SU-DHL-6 (cell line): Measurements from ENCODE around the gene RAB3C.

Experiments
- H2AFZ ChIP-seq: fragments of 200-600 bp; sonication (generic); 2 replicates; pipeline ENCODE4 v1.6.1; 2014; ENCODE audit warnings: low read depth, mild to moderate bottlenecking, moderate library complexity, mixed read lengths, antibody characterized with exemption, low read length; ENCODE audit not compliant: severe bottlenecking
- H3F3A ChIP-seq: fragments of 200-600 bp; shearing (Covaris generic); 2 replicates; pipeline ENCODE4 v1.6.0; 2016; ENCODE audit warnings: antibody characterized with exemption, mild to moderate bottlenecking; ENCODE audit not compliant: insufficient read depth
- H3K27ac ChIP-seq: fragments of 200-600 bp; sonication (generic); 2 replicates; pipeline ENCODE4 v1.5.1; 2016; ENCODE audit warnings: low read depth, mild to moderate bottlenecking, low read length, moderate library complexity, mixed read lengths
- H3K27me3 ChIP-seq: fragments of 200-600 bp; sonication (generic), shearing (Covaris generic); 2 replicates; pipeline ENCODE4 v1.6.0; 2014; ENCODE audit warnings: mild to moderate bottlenecking, low read length
- H3K36me3 ChIP-seq: fragments of 200-600 bp; sonication (generic); 2 replicates; pipeline ENCODE4 v1.6.1; 2014; ENCODE audit warnings: mild to moderate bottlenecking, low read length, mixed read lengths
- H3K4me2 ChIP-seq: fragments of 300-600, 200-600 bp; shearing (Covaris generic), sonication (generic); 2 replicates; pipeline ENCODE4 v1.6.0; 2014; ENCODE audit warnings: low read length, low read depth, mild to moderate bottlenecking; ENCODE audit not compliant: poor library complexity, severe bottlenecking
- H3K4me3 ChIP-seq: fragments of 200-600 bp; sonication (generic); 2 replicates; pipeline ENCODE4 v1.5.1; 2014; ENCODE audit warnings: antibody characterized with exemption, low read length, mild to moderate bottlenecking, mixed read lengths; ENCODE audit not compliant: insufficient read depth, poor library complexity, severe bottlenecking
- H3K79me2 ChIP-seq: fragments of 200-600 bp; sonication (generic); 2 replicates; pipeline ENCODE4 v1.6.1; 2014; ENCODE audit warnings: mild to moderate bottlenecking, low read length, moderate library complexity; ENCODE audit not compliant: insufficient read depth
- H3K9ac ChIP-seq: fragments of 200-600 bp; sonication (generic); 2 replicates; pipeline ENCODE4 v1.7.0; 2014; ENCODE audit warnings: mild to moderate bottlenecking, low read length
- H3K9me2 ChIP-seq: fragments of 200-600 bp; sonication (generic); replicated peaks from 2 replicates; pipeline ENCODE4 v1.6.1; 2014; ENCODE audit warnings: low read length; ENCODE audit not compliant: insufficient read depth
- H3K9me3 ChIP-seq: fragments of 200-600 bp; sonication (generic); 2 replicates; pipeline ENCODE4 v1.6.1; 2014; ENCODE audit warnings: low read length, mixed read lengths; ENCODE audit not compliant: insufficient read depth
- H4K20me1 ChIP-seq: fragments of 200-600 bp; sonication (generic); 2 replicates; pipeline ENCODE4 v1.6.1; 2014; ENCODE audit warnings: low read depth, mild to moderate bottlenecking, antibody characterized with exemption, low read length, moderate library complexity, mixed read lengths
- EZH2phosphoT487 ChIP-seq: fragments of 200-600 bp; sonication (generic), shearing (Covaris generic); conservative IDR thresholded peaks from 2 replicates; pipeline ENCODE4 v1.6.1; 2018; ENCODE audit warnings: mild to moderate bottlenecking, antibody characterized with exemption, low read length, moderate library complexity, mixed read lengths
- TF ChIP-seq, protein P1 (sequence below): fragments of 200-600 bp; sonication (generic); IDR thresholded peaks from one replicate; pipeline ENCODE4 v1.5.1; 2017; ENCODE audit warnings: antibody characterized with exemption, mild to moderate bottlenecking, low read length, moderate library complexity; ENCODE audit not compliant: insufficient read depth, poor library complexity, severe bottlenecking

The RAB3C gene

DNA sequence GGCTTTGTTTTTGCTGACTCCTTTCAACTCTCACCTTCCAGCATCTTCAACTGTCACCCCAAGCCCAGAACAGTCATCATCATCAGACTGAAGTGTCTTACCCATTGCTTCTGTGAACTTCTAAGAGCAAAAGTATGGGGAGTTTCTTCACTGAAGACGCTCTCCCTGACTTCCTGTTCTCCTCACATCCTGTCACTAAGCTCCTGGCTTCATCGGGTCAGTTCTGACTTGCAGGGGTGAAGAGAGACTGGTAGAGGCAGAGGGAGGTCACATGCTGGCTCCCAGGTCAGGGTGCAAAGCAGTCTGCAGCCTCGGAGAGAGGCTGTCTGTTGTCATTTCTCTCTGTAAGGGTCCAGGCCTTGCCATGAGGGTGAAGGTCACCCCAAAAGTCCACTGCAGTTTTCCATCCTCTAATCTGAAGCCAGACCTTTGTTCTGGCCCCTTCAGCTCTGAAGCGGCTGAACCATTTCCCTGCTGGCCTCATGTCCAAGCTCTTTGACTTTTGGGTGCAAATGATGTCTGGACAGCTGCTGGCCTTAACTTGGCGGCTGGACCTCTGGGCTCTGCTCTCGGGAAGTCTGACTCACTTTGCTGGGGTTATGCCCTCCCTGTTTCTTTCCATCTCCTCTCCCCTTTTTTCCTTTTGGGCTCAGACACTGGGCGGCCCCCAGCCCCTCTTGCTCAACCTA is 305.0 kb downstream of the RAB3C start:
- H2AFZ ChIP-seq, result no peak overlapping the region
- no peaks in the 10 kb centered on the region for H3K9me2 ChIP-seq
- no peaks in the 10 kb centered on the region for H3F3A ChIP-seq
- H3K27ac ChIP-seq, result no peak overlapping the region
- no peak overlapping the region for H3K9ac ChIP-seq
- no peak overlapping the region for H3K4me2 ChIP-seq
- no peak overlapping the region for H3K4me3 ChIP-seq
- no peaks in the 10 kb centered on the region for H3K79me2 ChIP-seq
- H3K27me3 ChIP-seq, result no peaks in the 10 kb centered on the region
- TF ChIP-seq, protein P1, sequence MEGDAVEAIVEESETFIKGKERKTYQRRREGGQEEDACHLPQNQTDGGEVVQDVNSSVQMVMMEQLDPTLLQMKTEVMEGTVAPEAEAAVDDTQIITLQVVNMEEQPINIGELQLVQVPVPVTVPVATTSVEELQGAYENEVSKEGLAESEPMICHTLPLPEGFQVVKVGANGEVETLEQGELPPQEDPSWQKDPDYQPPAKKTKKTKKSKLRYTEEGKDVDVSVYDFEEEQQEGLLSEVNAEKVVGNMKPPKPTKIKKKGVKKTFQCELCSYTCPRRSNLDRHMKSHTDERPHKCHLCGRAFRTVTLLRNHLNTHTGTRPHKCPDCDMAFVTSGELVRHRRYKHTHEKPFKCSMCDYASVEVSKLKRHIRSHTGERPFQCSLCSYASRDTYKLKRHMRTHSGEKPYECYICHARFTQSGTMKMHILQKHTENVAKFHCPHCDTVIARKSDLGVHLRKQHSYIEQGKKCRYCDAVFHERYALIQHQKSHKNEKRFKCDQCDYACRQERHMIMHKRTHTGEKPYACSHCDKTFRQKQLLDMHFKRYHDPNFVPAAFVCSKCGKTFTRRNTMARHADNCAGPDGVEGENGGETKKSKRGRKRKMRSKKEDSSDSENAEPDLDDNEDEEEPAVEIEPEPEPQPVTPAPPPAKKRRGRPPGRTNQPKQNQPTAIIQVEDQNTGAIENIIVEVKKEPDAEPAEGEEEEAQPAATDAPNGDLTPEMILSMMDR, result no peak
- TF ChIP-seq EZH2phosphoT487, result no peak
- H3K36me3 ChIP-seq, result no peaks in the 10 kb centered on the region
- peaks cover 3% of the 10 kb centered on the region; the same call in 1 of the 2 replicates for H3K9me3 ChIP-seq
- no peaks in the 10 kb centered on the region for H4K20me1 ChIP-seq

DNA sequence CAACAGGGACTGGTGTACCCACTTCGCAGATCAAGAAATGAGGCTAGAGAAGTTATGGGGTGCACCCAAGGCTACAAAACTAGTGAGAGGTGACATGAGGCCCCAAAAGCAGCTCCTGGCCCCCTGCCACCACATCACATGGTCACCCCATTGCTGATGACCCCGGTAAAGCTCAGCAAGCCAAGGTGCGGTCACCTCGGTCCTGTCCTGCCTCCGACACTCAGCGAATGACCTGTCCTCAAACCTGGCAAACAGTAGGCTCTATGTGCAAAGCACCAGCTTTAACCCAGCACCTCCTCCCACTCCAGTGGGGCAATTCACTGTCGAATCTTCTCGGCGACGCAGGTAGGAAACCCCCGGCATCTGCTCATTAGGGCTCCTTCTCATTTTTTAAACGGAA is 307.4 kb downstream of the RAB3C start:
- no peaks in the 10 kb centered on the region for H3K9me3 ChIP-seq
- H3K4me2 ChIP-seq, result no peak overlapping the region
- no peak overlapping the region for H3K9ac ChIP-seq
- H3K27me3 ChIP-seq, result no peaks in the 10 kb centered on the region
- no peak overlapping the region for H2AFZ ChIP-seq
- H3F3A ChIP-seq, result no peaks in the 10 kb centered on the region
- H3K4me3 ChIP-seq, result no peak overlapping the region
- H3K9me2 ChIP-seq, result no peaks in the 10 kb centered on the region
- TF ChIP-seq, protein P1, result no peak
- TF ChIP-seq EZH2phosphoT487, result no peak
- no peaks in the 10 kb centered on the region for H3K36me3 ChIP-seq
- no peak overlapping the region for H3K27ac ChIP-seq
- no peaks in the 10 kb centered on the region for H4K20me1 ChIP-seq
- no peaks in the 10 kb centered on the region for H3K79me2 ChIP-seq

DNA sequence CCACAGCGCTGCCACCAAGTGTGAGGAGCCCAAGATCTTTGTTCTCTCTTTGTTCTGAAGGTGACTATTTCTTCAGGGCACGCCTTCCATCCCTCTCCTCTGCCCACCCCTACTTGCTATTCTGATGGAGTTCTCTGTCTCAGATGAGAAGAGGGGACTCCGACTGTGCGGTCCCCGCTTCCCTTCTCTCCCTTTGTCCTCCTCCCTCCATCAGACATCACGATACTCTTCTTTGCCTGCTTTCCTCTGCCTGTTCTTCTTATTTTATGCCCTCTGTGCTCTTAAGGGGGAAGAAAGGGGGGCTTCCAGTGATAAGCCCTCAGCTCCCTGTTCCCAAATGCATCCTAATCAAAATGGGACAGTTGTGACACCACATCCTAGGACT is 307.8 kb downstream of the RAB3C start:
- no peak overlapping the region for H2AFZ ChIP-seq
- no peaks in the 10 kb centered on the region for H3K9me3 ChIP-seq
- no peak overlapping the region for H3K4me2 ChIP-seq
- no peaks in the 10 kb centered on the region for H3K36me3 ChIP-seq
- H3K9me2 ChIP-seq, result no peaks in the 10 kb centered on the region
- H3F3A ChIP-seq, result no peaks in the 10 kb centered on the region
- no peak for TF ChIP-seq EZH2phosphoT487
- TF ChIP-seq, protein P1, result no peak
- no peaks in the 10 kb centered on the region for H4K20me1 ChIP-seq
- H3K27ac ChIP-seq, result no peak overlapping the region
- H3K27me3 ChIP-seq, result no peaks in the 10 kb centered on the region
- no peak overlapping the region for H3K4me3 ChIP-seq
- H3K79me2 ChIP-seq, result no peaks in the 10 kb centered on the region
- no peak overlapping the region for H3K9ac ChIP-seq
